GM12878 (cell line): ENCODE data around the gene DGCR8. TPM values are rescaled to one million over a fixed set of nuclear protein-coding genes. Genes with fewer than 3 reads are reported as not detected.

Source experiments
- ATAC-seq: fragments of 200-7000 bp; cut with Tn5 transposase; 3 replicates; pipeline ENCODE4 v1.9.1; 2020; ENCODE audit warnings: mild to moderate bottlenecking, moderate library complexity
- BruUV-seq: library from RNA; stranded (reverse); fragments of 400-500 nt; replicated peaks from 2 replicates; lab custom pipeline; 2021; lab: Mats Ljungman, UMichigan
- CTCF ChIA-PET: fragments of 300-600 bp; sonication (Branson Sonifier 250); formaldehyde crosslinking; extraction: SDS; loops from one replicate; lab custom pipeline; 2021; ENCODE audit warnings: inconsistent platforms; lab: Yijun Ruan, JAX
- POLR2A ChIA-PET: fragments of 350-600 bp; formaldehyde crosslinking; extraction: SDS; loops from one replicate; lab custom pipeline; 2021; ENCODE audit warnings: inconsistent platforms; lab: Charles Lee
- RAD21 ChIA-PET: fragments of 300-600 bp; sonication (Branson Sonifier 250); formaldehyde crosslinking; loops from one replicate; lab custom pipeline; 2023; ENCODE audit warnings: antibody characterized with exemption; ENCODE audit not compliant: unreplicated experiment; lab: Charles Lee
- SMC1A ChIA-PET: fragments of 300-600 bp; sonication (Branson Sonifier 250); formaldehyde crosslinking; loops from one replicate; lab custom pipeline; 2023; ENCODE audit not compliant: unreplicated experiment, uncharacterized antibody; lab: Charles Lee
- DNase-seq: peaks from one replicate; pipeline ENCODE4 v3.0.0-alpha.2; 2011; ENCODE audit warnings: low read depth, low spot score
- FAIRE-seq: peaks from 3 replicates; lab custom pipeline; 2011; peaks lifted over from hg19 to GRCh38; lab: Jason Lieb, UNC
- H2AFZ ChIP-seq: 2 replicates; pipeline ENCODE4 v1.6.0; 2011; ENCODE audit warnings: low read depth, low read length, control low read depth; ENCODE audit not compliant: control insufficient read depth
- H3K27ac ChIP-seq: 2 replicates; pipeline ENCODE4 v1.5.1; 2011; ENCODE audit warnings: control low read depth; ENCODE audit not compliant: control insufficient read depth, insufficient read depth
- H3K27me3 ChIP-seq, 2 experiments: replicated peaks in 1 of 2; 2 replicates each; pipeline versions ENCODE4 v1.6.0 to v1.6.1; 2011; ENCODE audit warnings: low read length in 1 of 2; ENCODE audit not compliant: control insufficient read depth in 2 of 2, insufficient read depth in 2 of 2
- H3K36me3 ChIP-seq, 2 experiments: 2 replicates each; pipeline ENCODE4 v1.5.1; 2011; ENCODE audit warnings: low read length in 1 of 2; ENCODE audit not compliant: control insufficient read depth in 2 of 2, insufficient read depth in 2 of 2
- H3K4me1 ChIP-seq: 2 replicates; pipeline ENCODE4 v1.6.1; 2011; ENCODE audit warnings: mild to moderate bottlenecking, low read length, moderate library complexity, mixed read lengths; ENCODE audit not compliant: control insufficient read depth, insufficient read depth
- H3K4me2 ChIP-seq: 2 replicates; pipeline ENCODE4 v1.6.0; 2011; ENCODE audit warnings: control low read depth; ENCODE audit not compliant: control insufficient read depth, insufficient read depth
- H3K4me3 ChIP-seq: fragments of 200-600 bp; sonication (generic); 2 replicates; pipeline ENCODE4 v1.5.1; 2016
- H3K79me2 ChIP-seq: 2 replicates; pipeline ENCODE4 v1.6.0; 2011; ENCODE audit warnings: low read length; ENCODE audit not compliant: control insufficient read depth, insufficient read depth
- H3K9ac ChIP-seq: 2 replicates; pipeline ENCODE4 v1.8.0; 2011; ENCODE audit warnings: low read length, control low read depth, mixed read lengths; ENCODE audit not compliant: control insufficient read depth, insufficient read depth
- H3K9me3 ChIP-seq: replicated peaks from 3 replicates; pipeline ENCODE4 v1.5.1; 2011; ENCODE audit warnings: mild to moderate bottlenecking, low read length; ENCODE audit not compliant: control insufficient read depth, insufficient read depth
- H4K20me1 ChIP-seq: 2 replicates; pipeline ENCODE4 v1.6.0; 2011; ENCODE audit not compliant: control insufficient read depth, insufficient read depth
- MYB ChIP-seq: fragments of 150-350 bp; IDR thresholded peaks from 2 replicates; pipeline ENCODE4 v1.6.1; 2014; ENCODE audit warnings: mild to moderate bottlenecking, low read depth, low read length, borderline replicate concordance
- POLR2AphosphoS5 ChIP-seq: IDR thresholded peaks from 2 replicates; pipeline ENCODE4 v1.6.1; 2011; ENCODE audit warnings: mild to moderate bottlenecking, low read length, inconsistent platforms
- SREBF2 ChIP-seq: IDR thresholded peaks from 2 replicates; pipeline ENCODE4 v1.6.1; 2012; ENCODE audit warnings: mild to moderate bottlenecking, low read length
- TCF12 ChIP-seq: IDR thresholded peaks from 2 replicates; pipeline ENCODE4 v1.6.1; 2011; ENCODE audit warnings: low read depth, mild to moderate bottlenecking, low read length
- WGBS: methylation state at CpG from one replicate; pipeline ENCODE4 v1.1.6; 2016; ENCODE audit warnings: low lambda C conversion rate; ENCODE audit not compliant: insufficient replicate concordance, insufficient coverage; ENCODE audit errors: missing lambda C conversion rate; 5-methylcytosine and 5-hydroxymethylcytosine counted together
- in situ Hi-C: fragments of 300-500 bp; cut with MboI; formaldehyde crosslinking; loops from 9 replicates; pipeline ENCODE4 v1.14.3; 2018; ENCODE audit warnings: mixed read lengths
- intact Hi-C: fragments of 100-400 bp; cut with micrococcal nuclease; formaldehyde crosslinking; loops from one replicate; pipeline ENCODE4 v1.14.2; 2022; ENCODE audit not compliant: unreplicated experiment
- polyA plus RNA-seq, 11 experiments: library from polyadenylated mRNA; depleted of rRNA in 4 of 11; unstranded in 6 of 11; stranded (reverse) in 5 of 11; fragments of >200 nt; fragmentation: Nextera tagmentation in 4 of 11; fragmentation: Illumina TruSeq in 1 of 11; extraction: Ambion mirVana in 4 of 11; extraction: Trizol in 1 of 11; gene quantifications; 1 replicate in 1 of 11; 2 replicates in 10 of 11; pipeline versions ENCODE4 v1.2.1 to v1.2.3, GENCODE V29; 2011 to 2016; ENCODE audit warnings: inconsistent platforms in 2 of 11, missing spikeins in 2 of 11, low read depth in 1 of 11
- total RNA-seq, 4 experiments: library from RNA; depleted of rRNA in 3 of 4; stranded (reverse); fragments of >200 nt in 3 of 4; fragmentation: Illumina TruSeq in 1 of 4; extraction: Trizol in 1 of 4; gene quantifications; 2 replicates each; pipeline versions ENCODE4 v1.2.1 to v1.2.3, GENCODE V29; 2013 to 2021
- TF ChIP-seq, protein P1 (sequence below): fragments of 450-650 bp; IDR thresholded peaks from 2 replicates; pipeline ENCODE4 v1.6.1; 2017; ENCODE audit warnings: antibody characterized with exemption, mild to moderate bottlenecking, moderate library complexity

The DGCR8 gene
- total and polyA plus RNA-seq, 10 of the 15 experiments (the other 5 are each of a cell fraction or from before 2014, with no cell fraction given): 1.2 to 35.1 (median 17.2) TPM

DNA sequence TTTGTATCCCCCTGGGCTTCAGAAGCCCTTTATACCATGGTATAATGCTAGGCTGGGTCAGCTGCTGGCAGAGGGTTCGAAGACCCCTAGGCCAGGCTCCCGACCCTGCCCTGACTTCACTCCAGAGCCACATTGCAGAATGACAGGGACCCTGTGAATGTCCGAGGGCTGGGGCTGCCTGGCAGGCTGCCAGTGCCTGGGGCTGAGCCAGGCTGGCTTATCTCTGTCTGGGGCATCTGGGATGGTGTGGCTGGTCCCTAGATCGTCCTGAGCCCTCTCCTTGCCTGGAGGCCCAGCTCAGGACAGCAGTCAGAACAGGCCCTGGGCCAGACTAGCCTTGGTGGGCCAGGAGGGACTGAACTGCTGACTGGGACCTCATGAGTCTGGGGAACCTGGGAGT is 55.2 kb downstream of the DGCR8 start:
- H3K4me2 ChIP-seq: no peak overlapping the region
- SMC1A ChIA-PET: no interaction called here
- H4K20me1 ChIP-seq: no peaks in the 10 kb centered on the region
- in situ Hi-C loops: no loop called here
- H3K9ac ChIP-seq: no peak overlapping the region
- no peak overlapping the region for H3K4me3 ChIP-seq
- BruUV-seq: no TSS peak
- 51% methylated on average over 4 of the region's 4 CpGs for WGBS
- TF ChIP-seq, protein P1, sequence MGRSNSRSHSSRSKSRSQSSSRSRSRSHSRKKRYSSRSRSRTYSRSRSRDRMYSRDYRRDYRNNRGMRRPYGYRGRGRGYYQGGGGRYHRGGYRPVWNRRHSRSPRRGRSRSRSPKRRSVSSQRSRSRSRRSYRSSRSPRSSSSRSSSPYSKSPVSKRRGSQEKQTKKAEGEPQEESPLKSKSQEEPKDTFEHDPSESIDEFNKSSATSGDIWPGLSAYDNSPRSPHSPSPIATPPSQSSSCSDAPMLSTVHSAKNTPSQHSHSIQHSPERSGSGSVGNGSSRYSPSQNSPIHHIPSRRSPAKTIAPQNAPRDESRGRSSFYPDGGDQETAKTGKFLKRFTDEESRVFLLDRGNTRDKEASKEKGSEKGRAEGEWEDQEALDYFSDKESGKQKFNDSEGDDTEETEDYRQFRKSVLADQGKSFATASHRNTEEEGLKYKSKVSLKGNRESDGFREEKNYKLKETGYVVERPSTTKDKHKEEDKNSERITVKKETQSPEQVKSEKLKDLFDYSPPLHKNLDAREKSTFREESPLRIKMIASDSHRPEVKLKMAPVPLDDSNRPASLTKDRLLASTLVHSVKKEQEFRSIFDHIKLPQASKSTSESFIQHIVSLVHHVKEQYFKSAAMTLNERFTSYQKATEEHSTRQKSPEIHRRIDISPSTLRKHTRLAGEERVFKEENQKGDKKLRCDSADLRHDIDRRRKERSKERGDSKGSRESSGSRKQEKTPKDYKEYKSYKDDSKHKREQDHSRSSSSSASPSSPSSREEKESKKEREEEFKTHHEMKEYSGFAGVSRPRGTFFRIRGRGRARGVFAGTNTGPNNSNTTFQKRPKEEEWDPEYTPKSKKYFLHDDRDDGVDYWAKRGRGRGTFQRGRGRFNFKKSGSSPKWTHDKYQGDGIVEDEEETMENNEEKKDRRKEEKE: no peak
- TF ChIP-seq POLR2AphosphoS5 (no peak), MYB (no peak), TCF12 (no peak), SREBF2 (no peak)
- intact Hi-C loops: no loop called here
- POLR2A ChIA-PET: no interaction called here
- no peak for DNase-seq
- no peak overlapping the region for H3K27ac ChIP-seq
- FAIRE-seq: no peak
- no peak for ATAC-seq
- CTCF ChIA-PET: interaction anchor here (0.6 kb wide), 1 partner anchor 15 kb away, joined by 3 read pairs; no protein-coding TSS in a partner anchor
- RAD21 ChIA-PET: no interaction called here
- no peak overlapping the region for H2AFZ ChIP-seq
- peaks cover 7% of the 10 kb centered on the region for H3K79me2 ChIP-seq
- peaks cover 12% of the 10 kb centered on the region for H3K4me1 ChIP-seq
- no peaks in the 10 kb centered on the region for H3K9me3 ChIP-seq
- H3K27me3 ChIP-seq: no peaks in the 10 kb centered on the region
- H3K36me3 ChIP-seq: no peaks in the 10 kb centered on the region; a peak in 1 of 4 replicates
